ENCODE measurements around the gene CYP8B1. TPM values are rescaled to one million over a fixed set of nuclear protein-coding genes. Genes with fewer than 3 reads are reported as not detected.

CYP8B1 gene
- total RNA-seq, 1 experiment from 2014 or later, result not detected

DNA sequence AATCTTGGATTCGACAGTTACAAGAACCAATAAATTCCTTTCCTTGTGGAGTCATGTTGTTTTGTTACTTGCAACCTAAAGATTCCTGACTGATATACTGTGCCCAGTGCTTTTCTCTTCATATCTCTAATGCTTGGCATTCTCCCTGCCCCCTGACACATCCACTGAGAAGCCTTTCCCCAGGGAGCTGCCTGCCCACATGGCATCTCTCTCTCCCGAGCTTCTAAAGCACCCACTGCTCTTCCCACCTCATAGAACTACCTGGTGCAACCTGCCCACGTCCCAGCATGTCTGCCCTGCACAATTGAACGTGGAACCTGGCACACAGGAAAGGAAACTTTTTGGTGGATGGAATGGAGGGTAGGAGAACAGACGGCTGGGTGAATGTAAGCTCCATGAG, 6.8 kb downstream of the CYP8B1 start:
- no peak for DNase-seq (ENCODE audit: unreplicated experiment)
- ChIA-PET CTCF (interaction anchor here (0.6 to 0.8 kb wide), 3 partner anchors 8 to 320 kb away, joined by 3 read pairs; no protein-coding TSS in a partner anchor), POLR2A (interaction anchor here (0.6 to 0.7 kb wide), 2 partner anchors 10 to 787 kb away, joined by 3 read pairs; no protein-coding TSS in a partner anchor)
- Mint-ChIP-seq H3K36me3 (ENCODE audit: insufficient read depth, unreplicated experiment) (no peaks in the 10 kb centered on the region), H3K4me3 (ENCODE audit: unreplicated experiment) (no peak overlapping the region), H3K9me3 (ENCODE audit: unreplicated experiment) (no peaks in the 10 kb centered on the region), H3K27me3 (ENCODE audit: insufficient read depth, unreplicated experiment) (peaks cover 17% of the 10 kb centered on the region), H3K27ac (ENCODE audit: low read depth, unreplicated experiment) (no peak overlapping the region), H3K4me1 (ENCODE audit: insufficient read depth, unreplicated experiment) (peaks cover 7% of the 10 kb centered on the region)
- TF ChIP-seq CTCF (IDR thresholded peaks at IDR 0.05; ENCODE audit: unreplicated experiment), result no peak
- intact Hi-C loops (cut with micrococcal nuclease), result no loop called here
- BruUV-seq (replicated peaks), result no TSS peak

DNA sequence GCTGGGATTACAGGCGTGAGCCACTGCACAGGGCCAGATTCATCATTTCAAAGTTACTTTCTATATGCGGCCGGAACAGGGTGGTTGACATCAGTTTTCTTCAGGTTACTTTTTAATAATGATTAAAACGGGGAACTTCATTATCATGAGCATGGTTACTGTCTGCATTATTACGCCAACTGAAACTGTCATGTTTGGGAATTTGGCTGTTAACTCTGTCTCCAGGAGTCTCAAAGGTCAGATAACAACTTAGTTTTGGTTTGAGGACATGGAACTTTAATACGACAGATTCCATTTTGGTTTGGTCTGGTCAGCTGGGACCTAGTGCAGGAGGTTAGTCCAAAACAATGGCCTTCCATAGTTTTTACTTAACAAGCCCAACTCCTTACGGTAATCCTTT, 8.5 kb downstream of the CYP8B1 start:
- H3K4me1 Mint-ChIP-seq (ENCODE audit: insufficient read depth, unreplicated experiment), result peaks cover under 1% of the 10 kb centered on the region
- H3K36me3 Mint-ChIP-seq (ENCODE audit: insufficient read depth, unreplicated experiment), result no peaks in the 10 kb centered on the region
- intact Hi-C loops (cut with micrococcal nuclease), result no loop called here
- H3K9me3 Mint-ChIP-seq (ENCODE audit: unreplicated experiment), result no peaks in the 10 kb centered on the region
- no peak for DNase-seq (ENCODE audit: unreplicated experiment)
- no peak overlapping the region for H3K4me3 Mint-ChIP-seq (ENCODE audit: unreplicated experiment)
- peaks cover 7% of the 10 kb centered on the region for H3K27me3 Mint-ChIP-seq (ENCODE audit: insufficient read depth, unreplicated experiment)
- ChIA-PET CTCF (no interaction called here), POLR2A (interaction anchor here (0.7 kb wide), 1 partner anchor 643 kb away, joined by 4 read pairs; no protein-coding TSS in a partner anchor)
- H3K27ac Mint-ChIP-seq (ENCODE audit: low read depth, unreplicated experiment), result no peak overlapping the region
- TF ChIP-seq CTCF (IDR thresholded peaks at IDR 0.05; ENCODE audit: unreplicated experiment), result no peak
- BruUV-seq (replicated peaks), result no TSS peak

DNA sequence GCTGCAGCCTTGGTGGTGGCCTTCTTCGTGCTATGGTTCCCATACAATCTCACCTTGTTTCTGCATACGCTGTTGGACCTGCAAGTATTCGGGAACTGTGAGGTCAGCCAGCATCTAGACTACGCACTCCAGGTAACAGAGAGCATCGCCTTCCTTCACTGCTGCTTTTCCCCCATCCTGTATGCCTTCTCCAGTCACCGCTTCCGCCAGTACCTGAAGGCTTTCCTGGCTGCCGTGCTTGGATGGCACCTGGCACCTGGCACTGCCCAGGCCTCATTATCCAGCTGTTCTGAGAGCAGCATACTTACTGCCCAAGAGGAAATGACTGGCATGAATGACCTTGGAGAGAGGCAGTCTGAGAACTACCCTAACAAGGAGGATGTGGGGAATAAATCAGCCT, 10.4 kb downstream of the CYP8B1 start:
- POLR2A ChIA-PET, result no interaction called here
- intact Hi-C loops (cut with micrococcal nuclease), result no loop called here

DNA sequence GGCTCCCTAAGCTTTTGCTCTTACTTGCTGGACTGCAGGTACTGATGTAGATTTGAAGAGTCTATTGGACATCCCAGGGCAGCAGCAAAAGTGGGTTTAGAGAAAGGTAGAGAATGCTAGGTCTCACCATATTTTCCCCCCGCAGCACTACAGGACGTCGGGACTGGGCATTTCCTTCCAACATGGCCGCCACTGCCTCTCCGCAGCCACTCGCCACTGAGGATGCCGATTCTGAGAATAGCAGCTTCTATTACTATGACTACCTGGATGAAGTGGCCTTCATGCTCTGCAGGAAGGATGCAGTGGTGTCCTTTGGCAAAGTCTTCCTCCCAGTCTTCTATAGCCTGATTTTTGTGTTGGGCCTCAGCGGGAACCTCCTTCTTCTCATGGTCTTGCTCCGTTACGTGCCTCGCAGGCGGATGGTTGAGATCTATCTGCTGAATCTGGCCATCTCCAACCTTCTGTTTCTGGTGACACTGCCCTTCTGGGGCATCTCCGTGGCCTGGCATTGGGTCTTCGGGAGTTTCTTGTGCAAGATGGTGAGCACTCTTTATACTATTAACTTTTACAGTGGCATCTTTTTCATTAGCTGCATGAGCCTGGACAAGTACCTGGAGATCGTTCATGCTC, 11.2 kb downstream of the CYP8B1 start:
- ChIA-PET CTCF (interaction anchor here (0.6 to 1.2 kb wide), 3 partner anchors 12 to 184 kb away, joined by 3 to 4 read pairs (median 3); no protein-coding TSS in a partner anchor), POLR2A (interaction anchor here (1.0 kb wide), 1 partner anchor 12 kb away, joined by 3 read pairs; no protein-coding TSS in a partner anchor)
- Mint-ChIP-seq H3K27me3 (ENCODE audit: insufficient read depth, unreplicated experiment) (peaks cover 32% of the 10 kb centered on the region), H3K4me3 (ENCODE audit: unreplicated experiment) (no peak overlapping the region), H3K9me3 (ENCODE audit: unreplicated experiment) (peaks cover 16% of the 10 kb centered on the region), H3K4me1 (ENCODE audit: insufficient read depth, unreplicated experiment) (no peaks in the 10 kb centered on the region), H3K36me3 (ENCODE audit: insufficient read depth, unreplicated experiment) (no peaks in the 10 kb centered on the region), H3K27ac (ENCODE audit: low read depth, unreplicated experiment) (no peak overlapping the region)
- no TSS peak for BruUV-seq (replicated peaks)
- intact Hi-C loops (cut with micrococcal nuclease), result no loop called here
- no peak for TF ChIP-seq CTCF (IDR thresholded peaks at IDR 0.05; ENCODE audit: unreplicated experiment)
- no peak for DNase-seq (ENCODE audit: unreplicated experiment)

More for the DNA sequence above, 10.4 kb downstream of the CYP8B1 start:
- CTCF ChIA-PET, result interaction anchor here (0.8 to 1.2 kb wide), 2 partner anchors 13 to 185 kb away, joined by 3 to 4 read pairs; no protein-coding TSS in a partner anchor
- Mint-ChIP-seq H3K36me3 (ENCODE audit: insufficient read depth, unreplicated experiment) (no peaks in the 10 kb centered on the region), H3K4me3 (ENCODE audit: unreplicated experiment) (no peak overlapping the region), H3K27ac (ENCODE audit: low read depth, unreplicated experiment) (no peak overlapping the region), H3K4me1 (ENCODE audit: insufficient read depth, unreplicated experiment) (no peaks in the 10 kb centered on the region), H3K27me3 (ENCODE audit: insufficient read depth, unreplicated experiment) (peaks cover 24% of the 10 kb centered on the region), H3K9me3 (ENCODE audit: unreplicated experiment) (peaks cover 8% of the 10 kb centered on the region)
- no peak for TF ChIP-seq CTCF (IDR thresholded peaks at IDR 0.05; ENCODE audit: unreplicated experiment)
- DNase-seq (ENCODE audit: unreplicated experiment), result no peak
- no TSS peak for BruUV-seq (replicated peaks)

Measured in MCF 10A (cell line).